Measurements from ENCODE around the gene CD247.

CD247 gene

DNA sequence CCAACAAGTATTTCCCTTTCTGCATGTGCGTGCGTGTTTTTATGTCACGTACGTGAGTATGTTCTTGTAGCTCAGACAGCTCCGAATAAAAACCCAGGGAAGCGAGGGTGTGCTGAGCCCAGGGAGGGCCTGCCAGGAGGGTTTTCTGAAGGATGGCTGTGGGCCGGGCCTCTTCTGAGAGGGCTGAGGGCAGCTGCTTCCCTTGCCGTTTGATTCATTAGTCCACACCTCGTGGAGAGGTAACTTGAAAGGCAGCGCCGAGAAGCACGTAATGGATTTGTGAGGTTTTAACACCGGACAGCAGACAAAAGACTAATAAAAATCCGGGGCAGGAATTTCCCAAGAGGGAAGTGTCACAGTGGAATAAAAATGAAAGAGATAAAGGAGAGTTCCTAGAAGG lies 29.5 kb downstream of the CD247 start:
- peaks cover 4% of the 10 kb centered on the region; the same call in 1 of the 2 replicates for H3K4me1 ChIP-seq (ENCODE audit: control insufficient read depth, insufficient read depth, low read length)
- no peak overlapping the region for H3K4me3 ChIP-seq (ENCODE audit: low read length)
- no peaks in the 10 kb centered on the region for H3K9me3 ChIP-seq (ENCODE audit: control insufficient read depth, insufficient read depth, low read length)
- no CpG with 5 or more reads among the region's 14 CpGs for WGBS (ENCODE audit: insufficient coverage, insufficient read length)
- no peak for DNase-seq (ENCODE audit: low read depth, low spot score)
- H3K27ac ChIP-seq (ENCODE audit: low read length) = no peak overlapping the region
- no peaks in the 10 kb centered on the region for H3K27me3 ChIP-seq (ENCODE audit: control insufficient read depth, insufficient read depth, low read length)
- H3K36me3 ChIP-seq (ENCODE audit: control insufficient read depth, insufficient read depth, low read length) = no peaks in the 10 kb centered on the region

DNA sequence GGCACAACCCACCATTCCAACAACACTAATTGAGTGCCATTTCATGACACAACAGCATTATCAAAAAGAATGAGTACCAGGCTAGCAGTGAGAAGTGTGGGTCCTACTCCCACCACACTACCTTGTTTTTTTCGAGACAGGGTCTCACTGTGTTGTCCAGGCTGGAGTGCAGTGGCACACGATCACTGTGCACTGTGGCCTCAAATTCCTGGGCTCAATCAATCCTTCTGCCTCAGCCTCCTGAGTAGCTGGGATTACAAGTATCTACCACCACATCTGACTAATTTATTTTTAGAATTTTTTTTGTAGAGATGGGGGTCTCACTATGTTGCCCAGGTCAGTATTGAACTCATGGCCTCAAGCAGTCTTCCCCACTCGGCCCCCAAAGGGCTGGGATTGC lies 30.7 kb downstream of the CD247 start:
- H3K4me3 ChIP-seq (ENCODE audit: low read length) = no peak overlapping the region
- no peaks in the 10 kb centered on the region for H3K27me3 ChIP-seq (ENCODE audit: control insufficient read depth, insufficient read depth, low read length)
- no peaks in the 10 kb centered on the region for H3K9me3 ChIP-seq (ENCODE audit: control insufficient read depth, insufficient read depth, low read length)
- H3K4me1 ChIP-seq (ENCODE audit: control insufficient read depth, insufficient read depth, low read length) = peaks cover 4% of the 10 kb centered on the region; the same call in 1 of the 2 replicates
- WGBS (ENCODE audit: insufficient coverage, insufficient read length) = no CpG with 5 or more reads among the region's 3 CpGs
- H3K27ac ChIP-seq (ENCODE audit: low read length) = no peak overlapping the region
- DNase-seq (ENCODE audit: low read depth, low spot score) = no peak
- H3K36me3 ChIP-seq (ENCODE audit: control insufficient read depth, insufficient read depth, low read length) = no peaks in the 10 kb centered on the region

DNA sequence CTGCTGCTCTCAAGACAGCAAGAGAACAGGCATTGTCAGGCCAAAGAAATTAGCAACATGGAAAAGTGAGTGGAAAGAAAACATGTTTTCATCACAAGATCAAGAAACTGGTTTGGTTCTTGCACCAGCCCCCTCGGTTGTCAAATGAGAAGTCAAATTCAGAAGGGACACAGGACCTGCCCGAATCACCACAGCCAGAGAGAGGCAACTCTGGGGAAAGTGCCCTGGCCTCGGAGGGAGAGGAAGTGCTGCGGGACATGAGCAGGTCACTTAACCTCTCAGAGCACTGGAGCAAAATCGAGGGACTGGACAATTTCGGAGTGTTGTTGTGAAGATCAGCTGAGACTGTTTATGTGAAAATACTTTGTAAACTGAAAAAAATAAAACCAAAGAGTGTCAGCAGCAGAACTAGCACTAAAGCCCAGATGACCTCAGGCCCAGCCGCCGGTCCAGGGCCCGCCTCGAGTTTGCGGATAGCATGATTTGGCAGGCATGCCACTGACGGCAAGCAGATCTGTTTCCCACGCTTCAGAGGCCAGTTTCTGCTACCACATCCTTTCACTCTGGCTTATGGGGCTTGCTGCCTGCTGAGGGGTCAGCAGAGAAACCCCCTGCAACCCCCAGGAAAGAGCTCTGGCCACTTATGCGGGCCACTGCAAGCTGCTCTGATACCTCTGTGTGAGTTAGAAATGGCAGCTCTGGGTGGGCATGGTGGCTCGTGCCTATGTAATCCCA lies 32.1 kb downstream of the CD247 start:
- Histone ChIP-seq H3K27ac (ENCODE audit: low read length) (no peak overlapping the region), H3K4me1 (ENCODE audit: control insufficient read depth, insufficient read depth, low read length) (peaks cover 2% of the 10 kb centered on the region; the same call in 1 of the 2 replicates), H3K4me3 (ENCODE audit: low read length) (no peak overlapping the region), H3K27me3 (ENCODE audit: control insufficient read depth, insufficient read depth, low read length) (no peaks in the 10 kb centered on the region), H3K9me3 (ENCODE audit: control insufficient read depth, insufficient read depth, low read length) (no peaks in the 10 kb centered on the region), H3K36me3 (ENCODE audit: control insufficient read depth, insufficient read depth, low read length) (no peaks in the 10 kb centered on the region)
- WGBS (ENCODE audit: insufficient coverage, insufficient read length) = no CpG with 5 or more reads among the region's 15 CpGs
- DNase-seq (ENCODE audit: low read depth, low spot score) = no peak

DNA sequence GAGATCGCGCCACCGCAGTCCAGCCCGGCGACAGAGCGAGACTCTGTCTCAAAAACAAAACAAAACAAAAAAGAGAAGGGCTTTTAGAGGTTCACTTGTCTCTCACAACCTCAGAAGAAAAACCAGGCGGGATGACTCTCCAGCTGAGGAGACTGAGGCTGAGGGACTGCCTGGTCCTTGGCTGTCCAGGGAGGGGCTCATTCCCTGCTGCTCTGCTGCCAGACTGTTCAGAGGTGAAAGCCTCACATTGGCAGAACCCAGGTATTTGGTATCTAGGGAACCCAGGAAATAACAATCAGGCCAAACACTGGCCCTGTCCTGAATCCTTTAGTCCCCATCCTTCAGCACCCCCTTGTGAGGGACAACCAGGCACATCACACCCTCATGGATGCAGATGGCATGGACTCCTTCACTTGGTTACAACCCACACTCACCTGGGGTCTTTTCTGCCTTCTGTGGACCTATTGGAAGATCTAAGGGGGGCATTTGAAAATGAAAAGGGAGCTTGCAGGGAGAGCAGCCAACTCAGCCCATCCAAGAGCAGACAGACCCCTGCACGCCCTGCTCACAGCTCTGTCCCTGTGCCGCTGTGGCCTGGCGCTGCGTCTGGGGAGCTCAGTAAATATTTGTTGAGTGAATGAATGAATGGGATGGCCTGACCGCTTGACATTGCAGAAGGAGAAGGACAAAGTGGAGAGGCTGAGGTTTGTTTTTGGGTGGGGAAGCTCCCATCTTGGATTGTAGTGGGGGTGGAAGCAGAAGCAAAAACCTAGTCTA lies 33.4 kb downstream of the CD247 start:
- no CpG with 5 or more reads among the region's 12 CpGs for WGBS (ENCODE audit: insufficient coverage, insufficient read length)
- no peak for DNase-seq (ENCODE audit: low read depth, low spot score)
- Histone ChIP-seq H3K36me3 (ENCODE audit: control insufficient read depth, insufficient read depth, low read length) (no peaks in the 10 kb centered on the region), H3K4me3 (ENCODE audit: low read length) (no peak overlapping the region), H3K9me3 (ENCODE audit: control insufficient read depth, insufficient read depth, low read length) (no peaks in the 10 kb centered on the region), H3K27me3 (ENCODE audit: control insufficient read depth, insufficient read depth, low read length) (no peaks in the 10 kb centered on the region), H3K4me1 (ENCODE audit: control insufficient read depth, insufficient read depth, low read length) (peaks cover 2% of the 10 kb centered on the region; the same call in 1 of the 2 replicates), H3K27ac (ENCODE audit: low read length) (no peak overlapping the region)

DNA sequence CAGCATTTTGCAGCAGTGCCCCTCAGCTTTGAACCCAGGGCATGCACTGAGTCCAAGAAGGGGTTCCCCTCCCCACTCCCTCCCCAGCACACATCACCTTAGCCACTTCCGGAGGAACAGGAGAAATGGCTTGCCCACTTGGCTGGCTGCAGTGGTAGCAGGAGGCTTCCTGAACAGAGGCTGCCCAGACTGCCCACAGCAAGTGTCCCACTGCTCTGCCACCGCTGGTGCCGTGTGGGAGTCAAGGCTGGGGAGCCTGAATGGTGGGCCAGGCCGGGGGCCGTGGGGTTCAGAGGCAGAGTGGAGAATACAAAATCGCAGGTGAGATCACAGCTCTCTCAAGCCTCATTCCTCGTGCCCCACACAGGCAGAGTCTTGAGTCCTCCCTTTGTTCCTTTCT lies 34.5 kb downstream of the CD247 start:
- Histone ChIP-seq H3K4me3 (ENCODE audit: low read length) (no peak overlapping the region), H3K27me3 (ENCODE audit: control insufficient read depth, insufficient read depth, low read length) (no peaks in the 10 kb centered on the region), H3K4me1 (ENCODE audit: control insufficient read depth, insufficient read depth, low read length) (peaks cover 2% of the 10 kb centered on the region; the same call in 1 of the 2 replicates), H3K27ac (ENCODE audit: low read length) (no peak overlapping the region), H3K36me3 (ENCODE audit: control insufficient read depth, insufficient read depth, low read length) (no peaks in the 10 kb centered on the region), H3K9me3 (ENCODE audit: control insufficient read depth, insufficient read depth, low read length) (no peaks in the 10 kb centered on the region)
- WGBS (ENCODE audit: insufficient coverage, insufficient read length) = no CpG with 5 or more reads among the region's 7 CpGs
- no peak for DNase-seq (ENCODE audit: low read depth, low spot score)

DNA sequence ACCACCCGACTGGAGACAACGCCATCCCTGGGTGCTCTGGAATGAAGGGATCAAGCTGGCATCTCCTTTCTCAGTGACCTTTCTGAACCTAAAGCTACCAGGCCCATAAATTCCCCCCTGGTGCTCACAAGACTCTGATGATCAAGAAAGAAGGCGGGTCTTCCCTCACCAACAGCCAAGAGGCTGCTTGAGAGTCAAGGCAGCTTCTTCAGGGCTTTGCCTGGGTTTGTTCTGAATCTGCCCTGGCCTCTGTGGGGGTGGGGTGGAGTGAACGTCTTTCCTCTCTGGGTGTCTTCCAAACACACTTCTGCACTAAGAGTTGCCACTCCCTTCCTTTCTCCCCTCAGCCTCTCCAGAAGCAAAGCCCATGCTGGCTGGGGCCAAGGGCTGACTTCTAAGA lies 36.1 kb downstream of the CD247 start:
- Histone ChIP-seq H3K27ac (ENCODE audit: low read length) (no peak overlapping the region), H3K27me3 (ENCODE audit: control insufficient read depth, insufficient read depth, low read length) (no peaks in the 10 kb centered on the region), H3K36me3 (ENCODE audit: control insufficient read depth, insufficient read depth, low read length) (no peaks in the 10 kb centered on the region), H3K4me3 (ENCODE audit: low read length) (no peak overlapping the region), H3K4me1 (ENCODE audit: control insufficient read depth, insufficient read depth, low read length) (no peaks in the 10 kb centered on the region), H3K9me3 (ENCODE audit: control insufficient read depth, insufficient read depth, low read length) (no peaks in the 10 kb centered on the region)
- no peak for DNase-seq (ENCODE audit: low read depth, low spot score)
- WGBS (ENCODE audit: insufficient coverage, insufficient read length) = no CpG with 5 or more reads among the region's 4 CpGs

DNA sequence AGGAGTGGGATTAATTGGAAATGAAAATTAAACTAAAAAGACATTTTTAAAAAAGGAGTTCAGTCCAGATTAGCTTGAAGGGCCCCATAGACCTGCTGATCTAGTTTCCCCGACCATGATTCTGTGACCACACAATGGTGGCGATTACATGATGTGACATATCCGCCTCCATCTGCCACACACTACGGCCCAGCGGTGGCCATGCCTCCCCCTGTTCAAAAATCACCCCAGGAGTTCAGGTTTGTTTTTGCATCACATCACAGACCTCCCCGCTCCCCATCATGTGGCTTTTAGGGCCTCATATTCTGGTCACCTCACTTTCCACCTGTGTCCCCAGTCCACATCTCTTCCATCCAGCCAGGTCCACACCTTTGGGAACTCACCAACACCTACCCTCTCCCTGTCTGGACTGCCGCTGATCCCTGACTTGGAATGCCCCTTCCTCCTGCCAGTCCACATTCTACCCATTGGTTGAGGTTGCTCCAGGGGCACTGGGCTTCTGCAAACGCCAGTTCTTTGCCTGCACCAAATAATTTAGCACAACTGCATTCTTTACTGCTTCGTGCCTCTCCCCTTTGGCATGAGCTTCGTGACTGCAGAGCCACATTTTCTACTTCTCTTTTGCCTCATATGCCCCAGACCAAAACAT lies 38.9 kb downstream of the CD247 start:
- Histone ChIP-seq H3K27me3 (ENCODE audit: control insufficient read depth, insufficient read depth, low read length) (no peaks in the 10 kb centered on the region), H3K36me3 (ENCODE audit: control insufficient read depth, insufficient read depth, low read length) (no peaks in the 10 kb centered on the region), H3K9me3 (ENCODE audit: control insufficient read depth, insufficient read depth, low read length) (no peaks in the 10 kb centered on the region), H3K27ac (ENCODE audit: low read length) (no peak overlapping the region), H3K4me1 (ENCODE audit: control insufficient read depth, insufficient read depth, low read length) (no peaks in the 10 kb centered on the region), H3K4me3 (ENCODE audit: low read length) (no peak overlapping the region)
- DNase-seq (ENCODE audit: low read depth, low spot score) = no peak
- WGBS (ENCODE audit: insufficient coverage, insufficient read length) = no CpG with 5 or more reads among the region's 10 CpGs

DNA sequence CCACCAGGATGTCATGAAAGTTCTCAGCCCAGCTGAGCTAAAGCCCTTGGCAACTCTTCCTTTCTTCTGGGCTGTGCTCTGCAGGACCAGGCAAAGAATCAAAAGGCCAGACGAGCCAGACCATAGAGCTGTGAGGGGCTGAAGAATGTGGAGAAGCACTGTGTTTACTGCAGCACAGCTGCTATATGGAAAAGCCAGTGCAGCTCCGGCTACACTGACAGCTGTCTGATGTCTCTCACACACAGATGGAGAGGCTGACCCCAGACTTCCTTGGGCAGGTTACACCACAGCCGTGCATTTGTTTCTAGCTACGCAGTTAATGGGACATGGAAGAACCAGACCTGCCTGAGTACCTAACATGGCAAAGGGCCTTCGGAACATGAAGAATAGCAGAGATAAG lies 40.3 kb downstream of the CD247 start:
- no peaks in the 10 kb centered on the region for H3K4me1 ChIP-seq (ENCODE audit: control insufficient read depth, insufficient read depth, low read length)
- no peak for DNase-seq (ENCODE audit: low read depth, low spot score)
- H3K27me3 ChIP-seq (ENCODE audit: control insufficient read depth, insufficient read depth, low read length) = no peaks in the 10 kb centered on the region
- no peaks in the 10 kb centered on the region for H3K9me3 ChIP-seq (ENCODE audit: control insufficient read depth, insufficient read depth, low read length)
- H3K4me3 ChIP-seq (ENCODE audit: low read length) = no peak overlapping the region
- no peaks in the 10 kb centered on the region for H3K36me3 ChIP-seq (ENCODE audit: control insufficient read depth, insufficient read depth, low read length)
- no peak overlapping the region for H3K27ac ChIP-seq (ENCODE audit: low read length)
- no CpG with 5 or more reads among the region's 5 CpGs for WGBS (ENCODE audit: insufficient coverage, insufficient read length)

DNA sequence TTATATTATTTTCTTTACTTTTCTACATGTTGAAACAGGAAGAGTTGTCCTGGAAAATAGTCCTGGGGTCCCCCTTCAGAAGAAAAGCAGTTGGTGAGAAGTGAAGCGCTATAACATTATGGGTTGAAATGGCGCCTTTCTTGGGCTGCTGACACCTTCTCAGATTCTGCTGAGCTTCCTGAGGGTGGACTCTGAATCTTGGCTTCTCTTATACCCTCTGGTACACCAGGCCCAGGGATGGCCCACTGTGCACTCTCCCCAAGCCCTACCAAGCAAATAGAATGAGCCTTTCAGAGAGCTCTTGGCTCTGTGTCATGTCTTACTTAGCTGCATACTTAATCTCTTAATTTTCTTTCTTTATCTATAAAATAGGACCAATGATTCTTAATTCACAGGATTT lies 42.3 kb downstream of the CD247 start:
- Histone ChIP-seq H3K4me1 (ENCODE audit: control insufficient read depth, insufficient read depth, low read length) (no peaks in the 10 kb centered on the region), H3K36me3 (ENCODE audit: control insufficient read depth, insufficient read depth, low read length) (no peaks in the 10 kb centered on the region), H3K27me3 (ENCODE audit: control insufficient read depth, insufficient read depth, low read length) (no peaks in the 10 kb centered on the region), H3K9me3 (ENCODE audit: control insufficient read depth, insufficient read depth, low read length) (no peaks in the 10 kb centered on the region), H3K4me3 (ENCODE audit: low read length) (no peak overlapping the region), H3K27ac (ENCODE audit: low read length) (no peak overlapping the region)
- DNase-seq (ENCODE audit: low read depth, low spot score) = no peak
- no CpG with 5 or more reads among the region's 2 CpGs for WGBS (ENCODE audit: insufficient coverage, insufficient read length)

DNA sequence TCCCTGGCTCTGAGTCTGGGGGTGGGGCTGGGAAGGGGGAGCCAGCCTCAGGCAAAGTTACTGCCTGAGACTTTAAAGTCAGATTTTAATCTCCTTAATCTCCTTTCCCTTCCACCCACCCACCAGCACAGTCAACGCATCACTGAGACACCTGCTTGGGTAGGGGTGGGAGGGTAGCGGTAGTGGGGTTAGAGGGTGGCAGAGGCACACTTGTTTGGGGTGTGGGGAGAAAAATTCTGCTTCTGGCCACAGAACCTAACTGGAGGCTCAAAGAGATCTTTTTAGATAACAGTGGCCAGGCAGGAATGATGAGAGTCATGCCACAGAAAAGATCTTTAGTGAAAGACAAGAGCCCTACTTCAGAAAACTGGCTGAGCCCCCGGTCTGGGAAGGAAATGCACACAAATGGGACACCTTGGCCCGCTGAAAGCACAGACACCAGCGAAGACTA lies 44.1 kb downstream of the CD247 start:
- DNase-seq (ENCODE audit: low read depth, low spot score) = no peak
- H3K27me3 ChIP-seq (ENCODE audit: control insufficient read depth, insufficient read depth, low read length) = no peaks in the 10 kb centered on the region
- WGBS (ENCODE audit: insufficient coverage, insufficient read length) = no CpG with 5 or more reads among the region's 5 CpGs
- no peaks in the 10 kb centered on the region for H3K4me1 ChIP-seq (ENCODE audit: control insufficient read depth, insufficient read depth, low read length)
- no peak overlapping the region for H3K27ac ChIP-seq (ENCODE audit: low read length)
- H3K9me3 ChIP-seq (ENCODE audit: control insufficient read depth, insufficient read depth, low read length) = no peaks in the 10 kb centered on the region
- no peaks in the 10 kb centered on the region for H3K36me3 ChIP-seq (ENCODE audit: control insufficient read depth, insufficient read depth, low read length)
- no peak overlapping the region for H3K4me3 ChIP-seq (ENCODE audit: low read length)
